Erythroblast (primary cell): Measurements from ENCODE around the gene PCNX1.

Source experiments
- GATA1 ChIP-seq: IDR thresholded peaks from 2 replicates; pipeline ENCODE4 v1.6.1; 2011; ENCODE audit warnings: low read depth, mild to moderate bottlenecking, control low read depth, low read length, moderate library complexity
- POLR2A ChIP-seq: IDR thresholded peaks from 2 replicates; pipeline ENCODE4 v1.6.1; 2011; ENCODE audit warnings: mild to moderate bottlenecking, low read length

- no peak for TF ChIP-seq POLR2A
- TF ChIP-seq GATA1: no peak
Observed at GRCh38 chr14:71012888-71013287, 105.6 kb downstream of the PCNX1 start.
